HK-2 (cell line): ENCODE measurements around the gene CISH.
A peak's percentile ranks its signal among the peaks of the same experiment; 100 is the strongest.

Experiments used
- DNase-seq: peaks from one replicate; pipeline ENCODE4 v3.0.0-alpha.2; 2018; ENCODE audit not compliant: unreplicated experiment

Gene CISH

DNA sequence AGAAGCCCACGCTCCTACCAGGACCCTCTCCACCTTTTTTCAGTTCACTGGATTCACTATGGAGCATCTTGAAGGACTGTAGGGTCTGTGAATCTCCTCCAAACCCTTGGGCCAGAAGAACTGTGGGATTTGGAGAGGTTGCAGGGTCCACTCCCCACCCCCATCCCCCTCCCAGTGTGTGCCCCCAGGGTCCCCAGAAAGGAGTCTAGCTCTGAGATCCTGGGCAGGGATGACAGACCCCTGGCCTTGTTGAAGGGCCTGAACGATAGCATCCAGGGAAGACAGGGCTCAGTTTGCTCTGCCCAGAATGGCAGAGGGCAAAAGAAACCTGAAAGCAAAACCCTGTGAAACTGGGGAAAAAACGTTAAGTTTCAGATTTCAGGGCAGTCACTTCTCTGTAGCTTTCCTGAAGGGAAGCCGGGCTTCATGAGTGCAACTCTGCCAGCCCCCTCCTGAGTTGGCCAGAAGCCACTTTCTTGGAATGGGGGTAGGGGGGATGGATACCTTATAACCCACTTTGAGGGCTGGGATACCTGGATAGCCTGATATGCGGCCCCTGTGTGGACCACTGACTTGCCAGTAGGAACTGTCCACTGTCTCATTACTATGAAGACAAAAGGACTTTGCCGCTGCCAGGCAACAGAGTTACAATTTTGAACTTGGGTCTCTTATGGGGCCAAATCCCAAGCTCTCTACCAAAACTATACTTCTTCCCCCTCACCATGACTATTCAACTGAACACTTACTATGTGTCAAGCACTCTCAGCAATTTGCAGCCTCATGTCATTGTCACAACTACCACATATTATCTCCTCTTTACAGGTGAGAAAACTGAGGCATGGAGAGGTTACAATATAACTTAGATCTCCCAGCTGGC is 1.6 kb upstream of the CISH start:
- no peak for DNase-seq

- no peak for DNase-seq
These were observed 784 bp upstream of the CISH start for GRCh38 chr3:50612234-50612882.

- no peak for DNase-seq
These were observed 546 bp downstream of the CISH start for GRCh38 chr3:50610992-50611463.

DNA sequence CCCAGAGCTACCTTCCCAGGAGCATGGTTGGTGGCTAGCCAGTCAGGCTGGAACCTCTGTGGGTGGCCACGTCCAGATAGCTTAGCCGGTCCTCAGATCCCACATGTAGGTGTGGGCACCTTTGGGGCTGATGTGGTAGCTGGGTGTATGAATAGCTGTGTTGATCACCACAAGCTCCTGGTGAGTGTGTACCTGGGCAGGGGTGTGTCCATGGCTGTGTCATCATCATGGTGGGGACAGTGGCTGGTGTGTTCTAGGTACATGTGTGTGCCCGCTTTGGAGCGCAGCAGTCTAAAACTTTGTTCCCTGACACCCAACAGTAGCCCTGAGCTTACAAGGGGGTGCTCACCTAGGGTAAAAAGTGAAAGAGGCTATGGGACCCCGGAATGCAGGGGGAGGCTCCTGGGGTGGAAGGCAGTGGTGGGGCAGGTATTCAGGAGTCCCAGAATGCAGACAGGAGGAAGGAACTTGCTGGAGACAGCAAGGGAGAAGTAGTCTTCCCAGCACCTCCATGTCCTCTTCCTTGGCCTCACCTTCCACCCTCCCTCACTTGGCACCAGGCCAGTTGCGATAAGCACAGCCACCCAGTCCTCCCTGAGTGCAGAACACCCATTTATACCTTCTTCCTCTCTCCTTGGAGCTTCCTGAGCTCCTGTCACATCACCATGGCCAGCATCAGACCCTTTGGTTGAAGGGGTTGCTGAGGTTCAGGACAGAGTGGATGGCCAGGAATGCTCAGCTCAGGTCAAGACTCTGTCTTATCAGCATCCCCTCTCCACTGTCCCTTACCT is 1.2 kb downstream of the CISH start:
- DNase-seq, result no peak

DNA sequence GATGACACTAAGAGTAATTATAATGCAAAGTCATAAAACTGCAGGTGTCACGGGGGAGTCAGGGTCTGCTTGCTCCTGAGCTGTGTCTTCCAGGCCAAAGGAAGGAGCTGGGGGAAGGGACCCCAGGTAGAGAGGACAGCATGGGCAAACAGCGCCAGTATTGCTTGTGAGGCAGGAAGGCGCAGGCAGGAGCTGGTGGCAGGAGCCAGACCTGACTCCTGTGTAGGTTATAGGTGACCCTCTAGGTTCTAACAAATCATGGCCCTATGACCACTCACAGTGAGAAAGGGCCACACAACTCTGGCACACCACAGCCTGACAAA is 1.9 kb downstream of the CISH start:
- no peak for DNase-seq

DNA sequence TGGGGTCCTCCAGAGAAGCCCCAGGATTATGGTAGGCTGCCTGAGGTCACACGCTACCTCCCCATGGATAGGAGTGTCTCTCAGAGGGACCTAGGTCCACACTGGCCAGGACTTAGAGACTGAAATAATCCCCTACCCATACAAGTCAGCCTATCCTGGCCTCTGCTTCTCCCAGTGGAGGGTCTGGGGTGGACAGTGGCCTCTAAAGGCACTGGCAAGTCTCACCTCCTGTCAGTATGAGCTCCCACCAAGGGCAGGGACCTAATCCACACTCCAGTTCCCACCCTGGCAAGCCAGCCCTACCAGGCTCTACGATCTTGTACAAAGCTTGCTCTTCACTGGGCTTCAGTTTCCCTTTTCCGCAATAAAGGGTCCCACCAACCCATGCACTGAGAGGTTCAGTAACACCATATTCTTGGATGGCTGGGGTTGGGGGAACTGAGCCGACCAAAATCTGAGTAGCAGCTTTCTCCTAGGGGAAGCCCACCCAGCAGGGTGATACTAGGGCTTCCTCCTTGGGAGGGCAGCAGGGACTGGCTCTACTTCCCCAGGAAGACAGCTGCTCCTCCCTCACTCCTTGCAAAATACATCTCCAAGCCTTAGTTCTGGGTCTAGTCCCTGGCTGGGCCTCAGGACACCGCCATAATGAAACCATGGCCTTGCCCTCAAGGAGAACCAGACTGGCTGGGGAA is 2.4 kb downstream of the CISH start:
- DNase-seq, result no peak

- DNase-seq, result no peak
These were observed 3.3 kb downstream of the CISH start for GRCh38 chr3:50608278-50608677.

GRCh38 chr3:50607271-50608091 is 4.1 kb downstream of the CISH start:
- DNase-seq, result no peak

DNA sequence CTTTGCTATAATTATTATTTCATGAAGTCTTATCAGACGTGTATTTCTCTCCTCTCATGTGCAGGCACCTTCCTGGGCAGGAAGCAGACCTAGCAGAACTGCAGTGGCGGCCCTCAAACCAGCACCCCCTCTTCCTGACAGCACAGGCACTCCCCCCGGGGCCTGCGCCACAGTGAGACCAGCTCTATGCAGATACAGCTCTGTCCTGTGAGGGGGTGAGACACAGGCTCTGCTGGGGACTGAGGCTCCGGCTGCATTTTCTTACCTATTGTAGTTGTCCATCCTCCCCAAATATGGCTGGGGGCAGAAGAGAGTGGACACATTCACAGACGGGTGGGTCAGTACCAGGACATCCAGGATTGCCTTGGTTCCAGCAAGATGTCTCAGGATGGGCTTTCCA is 5.0 kb downstream of the CISH start:
- no peak for DNase-seq

- no peak for DNase-seq
These were observed 5.7 kb downstream of the CISH start for GRCh38 chr3:50605901-50606326.

DNA sequence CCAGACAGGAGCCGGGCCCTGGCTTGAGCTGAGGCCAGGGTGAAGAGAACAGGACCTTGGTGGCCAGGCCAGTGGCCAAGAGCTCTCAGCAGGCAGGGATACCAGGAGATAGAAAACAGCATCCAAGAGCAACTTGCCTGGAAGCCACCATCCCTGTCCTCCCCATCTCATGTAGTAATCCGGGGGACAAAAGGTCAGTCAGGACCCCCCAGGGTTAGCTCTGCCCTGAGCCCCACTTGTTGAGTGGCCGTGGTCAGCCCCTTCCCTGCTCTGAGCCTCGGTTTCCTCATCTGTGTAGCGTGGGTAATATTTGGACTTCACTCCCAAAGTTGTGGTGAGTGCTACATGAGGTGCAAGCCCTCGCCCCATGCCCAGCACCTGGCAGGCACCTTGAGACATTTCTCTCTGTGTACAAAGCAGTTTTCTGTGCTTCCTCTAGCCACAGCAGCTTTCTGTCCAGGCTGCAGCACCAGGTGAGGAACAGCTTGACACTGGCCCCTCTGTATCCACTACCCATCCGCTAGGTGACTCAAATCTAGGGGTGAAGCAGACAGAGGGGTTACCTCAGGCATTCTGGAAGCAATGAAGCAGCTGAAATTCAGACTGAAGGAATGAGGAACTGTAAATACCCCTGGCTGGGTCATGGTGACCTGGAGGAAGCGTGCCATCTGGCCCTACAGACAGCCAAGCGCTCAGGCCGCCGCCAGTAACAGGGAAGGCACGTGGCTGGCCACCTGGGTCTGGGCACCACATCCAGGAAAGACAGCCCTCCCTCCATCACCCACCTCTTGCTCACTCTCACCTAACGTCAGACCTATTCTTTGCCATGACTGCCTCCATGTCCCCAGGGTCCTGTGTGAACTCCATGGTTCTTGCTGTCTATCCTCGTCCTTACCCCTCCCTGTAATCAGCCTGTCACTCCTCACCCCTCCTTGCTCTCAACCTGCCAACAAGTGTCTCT is 6.7 kb downstream of the CISH start:
- no peak for DNase-seq

DNA sequence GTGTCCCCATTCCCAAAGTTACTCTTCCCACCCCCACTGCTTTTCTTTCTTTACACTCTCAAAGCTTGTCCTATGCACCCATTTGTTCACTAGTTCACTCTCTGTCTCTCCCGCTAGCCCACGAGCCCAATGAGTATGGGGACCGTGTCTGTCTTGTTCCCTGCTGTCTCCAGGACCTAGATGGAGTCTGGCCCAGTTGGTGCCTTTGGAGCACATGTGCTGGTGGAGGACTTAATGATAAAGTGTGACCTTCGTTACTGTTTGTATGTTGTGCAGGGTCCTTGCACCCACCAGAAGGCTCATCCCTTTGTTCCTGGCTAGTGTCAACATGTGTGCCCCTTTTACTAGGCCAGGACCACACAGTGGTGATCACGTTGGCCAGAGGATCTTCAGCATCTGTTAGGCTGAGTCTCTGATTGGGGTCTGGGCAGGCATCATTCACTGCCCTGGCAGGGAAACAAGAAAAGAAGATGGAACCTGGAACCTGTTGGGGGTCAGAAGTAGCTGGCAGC is 7.4 kb downstream of the CISH start:
- DNase-seq, result no peak

DNA sequence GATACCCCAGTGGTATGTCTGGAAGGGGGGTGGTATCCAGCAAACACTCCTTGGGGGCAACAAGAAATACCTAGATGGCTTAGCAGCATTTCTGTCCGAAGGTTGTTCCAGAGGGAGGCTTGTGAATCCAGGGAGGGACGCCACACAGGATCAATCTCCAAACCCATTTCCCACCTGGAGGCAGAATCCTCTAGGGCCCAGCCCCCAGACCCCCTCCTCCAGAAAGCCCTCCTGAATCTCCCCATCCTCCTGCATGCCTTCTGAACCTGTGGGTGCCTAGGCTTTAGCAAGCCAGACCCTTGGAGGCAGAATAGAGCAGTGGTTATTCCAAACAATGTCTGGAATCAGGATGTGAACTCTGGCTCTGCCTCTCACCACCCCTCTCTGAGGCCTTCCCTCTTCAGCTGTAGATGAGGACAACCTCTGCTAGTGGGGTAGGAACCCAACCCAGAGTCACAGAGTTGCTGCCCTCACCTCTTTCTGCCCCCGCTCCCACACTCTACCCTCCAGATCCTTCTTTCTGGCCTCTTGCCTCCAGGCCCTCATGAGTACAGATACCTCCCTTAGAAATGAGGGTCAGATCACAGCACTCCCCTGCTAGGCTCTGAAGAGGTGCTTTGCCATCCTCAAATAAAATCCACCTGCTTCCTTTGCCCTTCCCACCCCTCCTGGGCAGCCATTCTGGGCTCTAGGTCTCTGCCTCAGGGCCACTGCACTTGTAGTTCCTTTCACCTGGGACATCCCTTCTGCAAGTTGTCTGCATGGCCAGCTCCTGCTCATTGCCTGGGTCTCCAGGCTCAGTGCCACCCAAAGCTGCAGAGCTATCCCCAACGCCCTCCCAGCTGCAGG is 8.1 kb downstream of the CISH start:
- DNase-seq, result no peak

GRCh38 chr3:50602595-50603191 is 8.9 kb downstream of the CISH start:
- DNase-seq, result no peak

DNA sequence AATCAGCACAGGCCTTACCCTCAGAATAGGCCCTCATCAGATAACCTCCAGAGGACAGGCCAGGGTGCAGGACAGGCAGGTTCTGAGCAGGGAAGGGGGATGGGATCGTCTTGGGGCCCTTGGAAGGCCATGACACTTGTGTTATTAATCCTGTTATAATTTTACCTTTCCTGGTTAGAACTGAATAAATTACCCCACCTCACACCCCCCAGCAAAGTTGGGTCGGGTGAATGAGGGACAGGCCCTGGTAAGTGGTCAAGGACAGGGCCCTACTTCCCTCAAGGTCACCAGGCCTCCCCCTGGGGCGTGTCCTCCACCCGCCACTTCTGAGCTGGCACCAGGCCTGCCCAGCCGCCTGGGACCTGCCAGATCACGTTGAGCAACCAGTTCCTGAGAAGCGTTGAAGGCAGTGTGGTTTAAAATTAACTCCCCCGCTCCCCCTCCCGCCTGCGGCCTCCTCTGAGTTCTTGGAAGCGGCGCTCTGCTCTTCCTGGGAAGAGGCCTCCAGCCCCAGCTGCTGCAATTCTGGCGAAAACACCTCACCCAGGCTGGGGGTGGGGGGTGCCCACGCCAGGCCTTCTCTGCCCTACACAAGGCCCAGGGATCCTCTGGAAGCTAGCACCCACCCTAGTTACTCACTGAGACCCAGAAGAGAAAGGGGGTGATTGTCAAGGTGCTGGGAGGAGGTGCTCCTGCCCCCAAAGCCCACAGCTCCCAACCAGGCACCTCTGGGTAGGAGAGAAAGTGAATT is 10.6 kb downstream of the CISH start:
- peak; percentile 87 for DNase-seq

- DNase-seq, result no peak
These were observed 11.3 kb downstream of the CISH start for GRCh38 chr3:50600141-50600753.

- DNase-seq, result no peak
These were observed 11.9 kb downstream of the CISH start for GRCh38 chr3:50599716-50600118.
